GM18499 (cell line): ENCODE measurements around the gene ARHGAP24.
"Not testable (repeated sequence)": the region's sequence is repeated elsewhere in the genome, so short reads cannot be mapped to it uniquely, and the experiment has no call there.

Source experiments
- ATAC-seq: cut with Tn5 transposase; IDR thresholded peaks from one replicate; pipeline ENCODE4 v1.9.1; 2021; ENCODE audit warnings: moderate number of reproducible peaks; ENCODE audit not compliant: insufficient read depth, unreplicated experiment

ARHGAP24 gene

DNA sequence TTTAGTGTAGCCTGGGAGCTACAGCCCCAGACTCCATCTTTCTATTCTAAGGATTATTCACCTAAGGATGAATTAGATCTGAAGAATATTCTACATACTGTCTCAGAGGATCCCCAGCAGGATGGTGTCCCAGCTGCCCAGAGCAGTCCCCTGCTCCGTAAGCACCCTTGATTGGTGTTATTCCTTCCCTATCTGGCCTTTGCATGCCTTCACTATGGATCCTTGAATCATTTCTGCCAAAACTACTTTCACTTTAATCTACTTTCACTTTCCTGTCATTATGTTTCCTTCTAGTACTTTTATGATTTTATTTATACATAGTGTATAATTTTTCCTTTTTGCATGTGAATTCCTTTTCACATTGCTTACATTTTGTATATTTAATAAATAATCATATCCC is 39.2 kb downstream of the ARHGAP24 start:
- no peak for ATAC-seq

DNA sequence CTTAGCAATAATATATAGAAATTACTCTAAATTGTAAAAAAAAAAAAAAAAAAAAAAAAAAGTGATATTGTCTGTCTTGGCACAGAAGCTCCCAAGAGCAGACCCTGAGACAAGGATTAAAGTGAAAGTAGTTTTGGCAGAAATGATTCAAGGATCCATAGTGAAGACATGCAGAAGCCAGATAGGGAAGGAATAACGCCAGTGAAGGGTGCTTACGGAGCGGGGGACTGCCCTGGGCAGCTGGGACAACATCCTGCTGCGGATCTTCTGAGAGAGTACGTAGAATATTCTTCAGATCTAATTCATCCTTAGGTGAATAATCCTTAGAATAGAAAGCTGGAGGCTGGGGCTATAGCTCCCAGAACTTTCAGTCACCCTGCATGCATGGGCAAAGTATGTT is 39.8 kb downstream of the ARHGAP24 start:
- ATAC-seq, result no peak

DNA sequence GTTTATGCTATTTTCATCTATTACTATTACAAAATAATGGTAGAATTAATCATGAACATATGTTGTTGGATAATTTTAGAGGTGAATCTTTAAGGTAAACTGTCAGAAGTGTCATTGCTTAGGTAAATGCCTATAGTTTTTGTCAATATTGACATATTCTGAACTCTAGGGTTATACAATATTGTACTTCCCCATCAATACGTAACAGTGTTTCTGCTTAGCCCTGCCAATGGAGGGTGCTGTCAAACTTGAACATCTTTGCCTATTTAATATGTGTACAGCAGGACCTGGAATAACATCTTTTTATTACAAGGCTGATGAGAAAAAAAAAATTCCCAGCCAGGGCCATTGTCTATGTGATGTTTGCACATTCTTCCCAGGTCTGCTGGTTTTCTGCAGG is 40.8 kb downstream of the ARHGAP24 start:
- no peak for ATAC-seq

DNA sequence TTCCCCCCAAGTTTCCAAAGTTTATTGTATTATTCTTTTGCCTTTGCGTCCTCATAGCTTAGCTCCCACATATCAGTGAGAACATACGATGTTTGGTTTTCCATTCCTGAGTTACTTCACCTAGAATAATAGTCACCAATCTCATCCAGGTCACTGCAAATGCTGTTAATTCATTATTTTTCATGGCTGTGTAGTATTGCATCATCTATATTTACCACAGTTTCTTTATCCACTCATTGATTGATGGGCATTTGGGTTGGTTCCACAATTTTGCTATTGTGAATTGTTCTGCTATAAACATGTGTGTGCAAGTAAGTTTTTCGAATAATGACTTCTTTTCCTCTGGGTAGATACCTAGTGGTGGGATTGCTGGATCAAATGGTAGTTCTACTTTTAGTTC is 43.6 kb downstream of the ARHGAP24 start:
- ATAC-seq, result not testable (repeated sequence)

DNA sequence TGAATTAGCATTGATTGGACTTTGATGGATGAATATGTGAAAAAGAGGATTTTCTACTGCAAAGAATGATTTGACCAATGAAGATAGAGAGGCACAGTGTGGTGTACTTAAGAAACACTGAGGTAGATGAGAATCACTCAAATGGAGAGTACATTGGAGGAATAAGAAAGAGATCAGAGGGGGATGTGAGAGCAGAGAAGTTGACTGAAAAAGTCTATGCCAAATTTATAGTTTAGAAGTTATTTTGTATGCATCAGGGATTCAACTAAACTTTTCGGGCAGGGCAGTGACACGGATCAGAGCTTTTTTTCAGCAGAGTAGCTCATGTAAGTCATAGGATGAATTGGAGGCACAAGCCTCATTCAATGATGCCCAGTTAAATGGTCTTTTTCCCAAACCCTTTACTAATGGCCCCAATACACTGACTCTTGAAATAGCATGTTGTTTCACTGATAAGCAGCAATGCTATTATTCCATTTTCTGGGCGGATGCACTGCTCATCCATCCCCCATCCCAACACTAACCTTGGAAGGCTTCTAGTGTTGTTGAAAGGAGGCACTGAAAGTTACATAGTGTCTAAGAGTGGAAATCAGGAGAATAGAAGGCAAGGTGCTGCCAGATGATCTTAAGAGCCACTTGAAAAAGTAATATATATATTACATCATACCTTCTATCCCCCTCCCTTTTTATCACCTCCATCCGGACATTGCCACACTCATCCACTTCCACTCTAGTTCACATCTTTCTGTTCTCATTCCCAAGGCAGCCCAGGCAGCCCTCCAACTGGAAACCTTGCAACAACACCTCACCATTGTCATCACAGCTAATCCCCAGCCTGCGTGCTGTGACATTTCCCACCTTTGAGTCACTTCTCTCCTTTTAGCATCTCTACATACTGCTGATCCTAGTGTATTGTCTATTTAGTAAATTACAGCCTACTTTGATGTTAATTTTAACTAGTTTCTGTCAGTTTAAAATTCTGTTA is 46.1 kb downstream of the ARHGAP24 start:
- ATAC-seq, result no peak

DNA sequence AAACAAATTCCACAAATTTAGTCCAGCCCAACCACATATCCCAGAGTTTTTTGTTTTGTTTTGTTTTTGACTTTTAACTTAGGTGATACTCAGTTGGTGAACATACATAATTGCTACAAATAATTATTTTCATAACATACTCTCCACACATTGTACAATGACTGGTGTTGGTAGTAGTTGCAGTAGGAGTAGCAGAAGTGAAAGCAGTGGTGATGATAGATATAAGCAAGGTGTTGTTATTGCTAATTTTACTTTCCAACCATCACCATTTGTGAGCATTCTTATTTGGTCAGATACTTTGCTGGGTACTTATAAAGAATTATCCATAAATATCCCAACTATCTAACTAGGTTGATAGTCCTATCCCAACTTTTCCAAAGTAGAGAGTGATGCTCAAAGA is 47.3 kb downstream of the ARHGAP24 start:
- no peak for ATAC-seq

DNA sequence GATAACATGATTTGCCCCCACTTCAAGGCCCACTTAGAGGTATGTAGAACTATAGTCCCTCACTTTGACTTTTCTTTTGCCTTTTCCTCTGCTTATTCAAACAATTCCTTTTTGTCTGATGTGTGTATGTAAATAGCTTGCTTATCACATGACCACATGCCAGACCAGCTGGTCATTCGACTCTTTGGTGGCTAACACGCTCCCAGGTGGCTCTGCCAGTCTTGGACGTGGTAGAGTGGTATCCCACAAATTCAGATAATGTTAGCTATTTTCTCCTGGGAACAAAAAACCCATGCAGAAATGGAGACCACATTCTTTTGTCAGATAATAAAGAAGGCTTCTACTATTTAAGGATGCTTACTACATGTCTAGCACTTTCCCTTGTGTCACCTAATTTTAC is 47.9 kb downstream of the ARHGAP24 start:
- no peak for ATAC-seq

DNA sequence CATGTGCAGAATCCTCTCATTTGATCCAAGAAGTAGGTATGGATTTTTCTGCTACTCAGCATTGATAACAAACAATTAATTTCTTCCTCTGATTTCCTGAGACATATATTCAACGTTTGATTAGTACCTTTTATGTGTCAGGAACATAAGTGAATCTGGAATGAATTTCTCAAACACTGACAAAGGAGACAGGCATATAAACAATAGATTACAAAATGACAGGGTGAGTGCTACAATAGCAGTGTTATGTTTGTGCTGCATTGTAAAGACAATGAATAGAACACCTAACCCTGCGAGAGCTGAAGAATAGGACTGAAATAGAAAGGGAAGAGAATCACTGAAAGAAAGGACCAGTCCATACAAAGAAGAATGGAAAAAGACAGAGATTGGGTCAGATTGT is 52.9 kb downstream of the ARHGAP24 start:
- no peak for ATAC-seq

DNA sequence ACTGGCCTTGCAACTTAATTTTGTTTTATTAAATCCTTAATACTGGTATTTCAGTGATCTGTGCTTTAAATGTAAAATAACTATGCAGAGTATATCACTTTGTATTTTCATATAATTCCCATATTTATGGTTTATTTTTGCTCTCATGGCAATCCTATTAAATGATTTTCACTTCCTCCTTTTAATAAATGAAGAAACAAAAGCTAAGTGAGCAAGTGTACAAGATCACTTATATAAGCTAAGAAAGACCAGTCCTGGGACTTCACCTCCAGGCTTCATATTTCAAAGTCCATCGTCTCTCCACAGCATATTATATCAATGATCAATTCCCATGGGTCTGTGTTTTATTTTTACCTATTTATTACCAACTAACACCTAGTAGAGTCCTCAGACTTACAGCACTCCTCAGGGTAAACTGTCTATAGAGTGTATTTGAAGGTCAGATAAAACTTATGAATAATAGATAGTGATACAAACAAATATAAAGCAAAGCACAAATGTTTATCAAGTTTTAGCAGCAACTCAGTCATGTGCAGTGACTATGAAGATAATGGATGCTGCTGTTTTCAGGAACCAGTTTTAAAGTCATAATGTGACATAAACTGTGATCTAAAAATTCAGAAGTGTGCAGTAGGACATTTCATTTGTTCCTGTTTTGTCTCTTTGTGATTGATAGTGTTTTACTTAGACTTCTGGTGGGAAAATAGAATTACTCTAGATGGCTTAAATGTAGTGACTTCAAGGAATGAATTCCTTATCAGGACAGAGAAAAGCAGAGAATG is 56.8 kb downstream of the ARHGAP24 start:
- ATAC-seq, result no peak

DNA sequence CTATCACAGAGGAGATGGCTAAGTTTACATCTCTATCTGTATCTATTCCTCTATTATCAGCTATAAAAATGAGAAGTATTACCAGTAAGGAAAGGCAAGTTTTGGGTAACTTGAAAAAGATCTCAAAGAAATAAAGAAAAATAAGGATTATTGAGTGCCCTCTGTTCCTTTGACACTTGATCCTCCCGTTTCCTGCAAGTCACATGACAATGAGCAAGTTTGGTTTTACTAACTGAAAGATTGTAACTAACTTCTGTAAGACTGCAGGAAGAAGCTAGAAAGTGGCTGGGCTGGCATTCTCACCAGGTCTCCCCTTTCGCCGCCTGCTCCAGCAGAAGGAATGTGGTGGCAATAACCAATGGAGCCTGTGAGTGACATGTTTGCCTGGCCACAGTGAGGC is 59.2 kb downstream of the ARHGAP24 start:
- ATAC-seq, result no peak

DNA sequence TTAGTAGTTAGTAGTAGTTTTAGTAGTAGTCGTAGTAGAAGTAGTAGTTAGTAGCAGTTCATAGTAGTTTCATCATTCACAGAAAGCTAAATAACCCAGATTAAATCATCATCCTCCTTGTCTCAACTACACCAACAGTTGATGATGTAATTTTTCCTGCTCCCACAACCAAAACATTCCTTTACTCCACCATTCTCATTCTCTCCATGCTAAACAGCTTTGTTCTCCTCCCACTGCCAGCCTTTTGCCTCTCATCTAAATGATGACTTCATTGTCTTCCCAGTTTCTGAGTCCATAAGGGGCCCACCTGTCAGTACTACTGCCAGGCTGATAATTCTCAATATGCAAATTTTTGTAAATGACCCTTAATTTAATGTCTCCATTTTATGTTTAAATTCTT is 68.9 kb downstream of the ARHGAP24 start:
- ATAC-seq, result no peak

DNA sequence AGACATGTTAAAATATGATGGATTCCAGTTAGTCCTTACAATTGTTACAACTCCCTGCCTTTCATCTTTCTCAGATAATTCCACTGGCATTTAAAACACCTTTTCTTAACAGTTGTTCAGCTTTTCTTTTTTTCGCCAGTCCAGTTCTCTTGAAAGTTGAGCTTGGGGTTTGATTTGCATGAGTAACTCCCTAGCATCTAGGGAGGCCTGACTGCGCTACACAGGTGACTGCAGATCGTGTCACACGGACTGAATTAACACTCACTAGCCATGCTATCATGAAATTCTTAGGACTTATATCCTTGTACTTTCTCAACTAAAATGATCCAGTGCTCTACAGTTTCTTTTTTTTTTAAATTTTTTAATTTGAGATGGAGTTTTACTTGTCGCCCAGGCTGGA is 69.8 kb downstream of the ARHGAP24 start:
- no peak for ATAC-seq

DNA sequence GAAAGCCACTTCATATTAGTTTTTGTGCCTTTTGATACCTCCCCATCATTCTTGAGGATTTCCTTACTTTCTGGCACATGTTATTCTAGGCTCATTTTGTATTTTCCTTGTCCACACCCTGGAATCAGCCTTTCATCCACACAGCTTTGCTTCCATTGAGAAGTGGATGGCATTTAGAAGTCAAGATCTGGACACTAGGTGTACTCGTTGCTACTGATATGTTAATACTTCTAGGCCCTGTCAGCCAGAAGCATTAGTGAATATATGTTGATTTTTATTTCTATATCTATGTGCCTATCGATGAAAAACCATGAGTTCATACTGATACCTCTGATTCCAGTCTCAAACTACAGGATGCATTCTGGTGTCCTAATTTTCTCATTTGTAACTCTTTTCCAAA is 73.2 kb downstream of the ARHGAP24 start:
- no peak for ATAC-seq

DNA sequence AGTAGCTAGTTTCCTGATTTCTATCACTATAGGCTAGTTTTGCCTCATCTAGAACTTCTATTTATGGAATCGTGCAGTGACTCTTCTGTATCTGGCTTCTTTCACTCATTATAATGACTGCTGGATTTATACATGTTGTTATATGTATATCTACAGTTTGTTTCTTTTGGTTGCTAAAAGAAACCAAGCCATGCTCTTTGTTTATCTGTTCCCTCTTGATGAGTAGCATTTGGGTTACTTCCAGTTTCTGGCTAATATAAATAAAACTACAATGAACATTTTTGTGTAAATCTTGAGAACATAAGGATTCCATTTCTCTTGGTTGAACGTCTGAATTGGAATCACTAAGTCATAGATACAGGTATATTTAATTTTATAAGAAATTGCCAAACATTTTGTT is 73.9 kb downstream of the ARHGAP24 start:
- no peak for ATAC-seq

DNA sequence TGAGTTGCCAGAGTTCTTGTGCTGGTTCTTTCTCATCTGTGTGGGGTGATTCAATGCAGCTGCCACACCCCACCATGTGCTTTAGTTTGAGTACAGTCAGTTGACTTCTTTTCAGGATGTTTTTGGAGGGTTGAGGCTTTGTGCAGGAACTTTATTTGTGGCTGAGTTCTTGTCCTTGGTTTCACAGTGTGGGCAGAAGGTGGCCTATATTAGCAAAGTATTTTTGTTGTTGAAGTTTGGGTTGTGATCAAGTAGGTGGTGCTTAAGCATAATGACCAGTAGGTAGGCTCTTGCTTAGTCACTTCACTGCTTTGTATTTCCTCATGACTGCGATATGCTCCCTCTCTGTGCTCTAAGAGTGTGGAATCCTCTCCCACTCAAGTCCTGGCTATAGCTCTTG is 80.3 kb downstream of the ARHGAP24 start:
- no peak for ATAC-seq

DNA sequence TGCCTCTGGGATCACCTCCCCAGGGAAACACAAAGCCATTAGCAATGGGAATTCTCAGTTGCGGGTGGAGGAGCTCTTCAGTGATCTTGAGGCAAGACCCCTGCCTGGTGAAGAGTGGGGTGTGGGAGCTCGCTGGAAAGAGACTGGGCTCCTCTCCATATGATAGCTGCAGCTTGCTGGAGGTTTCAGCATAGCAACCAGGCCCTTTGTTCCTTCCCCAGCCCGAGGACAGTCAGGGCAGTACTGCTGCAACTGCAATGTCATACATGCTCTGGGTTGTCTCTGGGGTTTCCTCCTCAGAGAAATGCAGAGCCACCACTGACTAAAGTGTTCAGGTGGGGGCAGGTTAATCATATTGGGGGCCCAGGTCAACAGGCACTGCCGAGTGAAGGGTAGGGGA is 81.3 kb downstream of the ARHGAP24 start:
- peak; percentile 38 for ATAC-seq

DNA sequence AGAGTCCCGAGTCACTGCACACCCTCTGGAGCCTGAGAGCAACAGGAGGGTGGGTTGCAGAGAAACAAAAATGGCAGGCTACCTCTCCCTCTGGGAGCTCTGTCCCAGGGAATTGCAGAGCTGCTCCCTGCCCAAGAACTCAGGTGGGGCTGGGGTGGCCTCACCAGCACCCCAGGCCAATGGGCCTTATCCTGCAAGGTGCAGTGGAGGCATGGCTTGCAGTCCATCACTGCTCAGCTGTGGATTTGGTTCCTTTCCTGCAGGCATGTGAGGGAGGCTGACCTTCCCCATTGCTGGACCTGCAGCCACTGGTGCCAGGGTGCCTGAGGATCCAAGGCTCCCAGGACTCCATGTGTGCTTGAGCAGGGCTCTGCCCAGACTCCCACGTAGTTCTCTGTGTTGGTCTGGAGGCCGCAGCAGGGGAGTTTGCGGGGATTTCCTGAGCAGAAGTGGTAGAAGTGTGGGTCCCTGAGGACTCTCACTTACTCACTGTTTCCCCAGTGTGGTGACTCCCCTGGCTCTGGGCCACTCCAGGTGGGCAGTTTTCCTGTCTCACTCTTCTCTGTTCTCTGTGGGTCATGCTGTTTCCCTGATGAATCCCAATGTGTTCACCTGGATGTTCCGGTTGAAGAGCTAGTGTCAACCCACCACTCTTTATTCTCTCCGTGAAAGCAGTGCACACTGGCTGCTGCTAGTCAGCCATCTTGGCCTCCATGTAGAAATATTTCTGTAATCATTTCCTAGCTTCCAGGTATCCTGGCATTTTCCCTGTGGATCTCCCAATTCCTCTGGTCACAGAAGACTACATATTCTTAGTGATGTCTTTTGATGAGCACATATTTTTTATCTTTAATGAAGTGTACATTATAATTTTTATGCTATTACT is 82.3 kb downstream of the ARHGAP24 start:
- peak; percentile 74 for ATAC-seq

DNA sequence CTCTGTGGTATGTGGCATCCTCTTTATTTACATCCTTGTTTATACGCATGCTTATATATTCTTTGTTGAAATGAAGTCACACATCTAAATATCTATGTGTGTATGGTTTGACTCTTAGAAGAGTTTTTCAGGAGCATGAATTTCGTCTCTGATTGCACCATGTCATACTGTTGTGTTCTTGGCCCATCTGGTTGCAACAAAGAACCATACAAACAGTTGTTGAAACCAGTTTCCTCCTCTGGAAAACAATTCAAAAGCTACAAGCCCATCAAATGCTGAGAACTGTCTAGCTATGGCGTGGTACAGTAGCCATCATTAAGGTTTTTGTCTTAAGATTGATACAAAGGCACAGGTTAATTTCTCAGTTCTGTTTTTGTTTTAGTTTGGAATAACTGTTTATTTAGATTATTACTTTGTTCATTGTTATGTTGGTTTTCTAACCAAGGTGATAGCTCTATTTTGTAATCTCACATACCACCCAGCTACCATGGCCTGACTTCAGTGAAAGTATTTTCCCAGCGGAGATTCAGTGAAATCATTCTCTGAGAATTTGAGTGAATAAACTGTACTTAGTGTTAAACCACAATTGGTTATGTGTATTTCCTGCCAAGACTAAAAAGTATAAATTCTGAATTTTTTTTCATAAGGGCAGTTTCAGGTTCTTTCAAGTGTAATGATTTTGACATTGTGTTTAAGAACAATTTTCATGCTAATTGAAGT is 91.0 kb downstream of the ARHGAP24 start:
- ATAC-seq, result no peak

DNA sequence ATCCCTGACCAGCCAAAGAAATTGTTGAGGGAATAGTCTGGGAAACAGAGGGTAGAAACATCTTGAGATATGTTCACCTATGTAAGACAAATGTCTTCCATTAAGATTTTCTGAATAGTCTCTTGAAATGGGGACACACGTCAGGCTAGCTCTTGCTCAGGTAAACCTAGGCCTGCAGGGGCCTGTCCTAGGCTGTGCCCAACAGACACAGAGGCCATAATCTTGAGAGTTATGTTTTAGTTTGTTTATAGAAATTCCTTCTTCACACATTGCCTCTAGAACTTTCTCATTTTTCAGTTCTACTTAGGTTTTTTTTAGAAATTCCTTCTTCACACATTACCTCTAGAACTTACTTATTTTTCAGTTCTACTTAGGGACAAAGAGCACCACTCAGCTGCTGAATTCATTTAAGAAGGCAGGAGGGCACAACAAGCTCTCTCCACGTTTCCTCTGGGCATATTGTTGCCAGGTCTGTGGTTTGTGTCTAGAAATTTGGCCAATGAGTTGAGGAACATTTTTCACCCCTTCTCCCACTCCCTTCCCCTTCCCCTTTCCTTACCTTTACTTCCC is 94.9 kb downstream of the ARHGAP24 start:
- no peak for ATAC-seq

DNA sequence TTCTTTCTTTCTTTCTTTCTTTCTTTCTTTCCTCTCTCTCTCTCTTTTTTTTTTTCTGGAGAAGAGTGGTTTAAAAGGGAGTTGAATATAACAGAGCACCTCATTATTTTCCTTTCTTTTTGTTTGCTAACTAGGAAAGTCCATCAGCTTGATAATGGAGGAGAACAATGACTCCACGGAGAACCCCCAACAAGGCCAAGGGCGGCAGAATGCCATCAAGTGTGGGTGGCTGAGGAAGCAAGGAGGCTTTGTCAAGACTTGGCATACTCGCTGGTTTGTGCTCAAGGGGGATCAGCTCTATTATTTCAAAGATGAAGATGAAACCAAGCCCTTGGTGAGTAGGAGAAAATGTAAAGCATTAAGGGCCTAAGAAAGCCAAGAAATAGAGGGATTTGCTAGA is 95.4 kb downstream of the ARHGAP24 start:
- ATAC-seq, result no peak
